ENCODE data around the gene CCDC192.

- TF ChIP-seq POLR2AphosphoS5 (IDR thresholded peaks at IDR 0.05; ENCODE audit: low read depth) (no peak), CTCF (conservative IDR thresholded peaks at IDR 0.05; ENCODE audit: low read depth in 2 of 2) (no peak), EZH2 (IDR thresholded peaks at IDR 0.05; ENCODE audit: low read depth, unreplicated experiment) (no peak), EZH2phosphoT487 (IDR thresholded peaks at IDR 0.05; ENCODE audit: unreplicated experiment) (no peak)
Measured at GRCh38 chr5:127718181-127718580, 15.0 kb downstream of the CCDC192 start.
